Cardiac fibroblast (primary cell): ENCODE results near the gene SC5D.
A peak's percentile ranks its signal among the peaks of the same experiment; 100 is the strongest.

Experiments used
- DNase-seq, 2 donors: peaks; one replicate each; pipeline versions ENCODE4 v3.0.0 to v3.0.0-alpha.2; 2010; ENCODE audit warnings: low read depth in 2 of 2
- H3K4me3 ChIP-seq, 2 donors: replicated peaks in 1 of 2; 1 replicate in 1 of 2; 2 replicates in 1 of 2; pipeline ENCODE4 v1.5.1; 2011; ENCODE audit warnings: low read depth in 2 of 2, low read length in 2 of 2, mild to moderate bottlenecking in 2 of 2, moderate library complexity in 1 of 2
- TF ChIP-seq, protein P1 (sequence below): IDR thresholded peaks from one replicate; pipeline ENCODE4 v1.5.1; 2011; ENCODE audit warnings: low read depth, mild to moderate bottlenecking, low read length, inconsistent platforms

Gene SC5D

DNA sequence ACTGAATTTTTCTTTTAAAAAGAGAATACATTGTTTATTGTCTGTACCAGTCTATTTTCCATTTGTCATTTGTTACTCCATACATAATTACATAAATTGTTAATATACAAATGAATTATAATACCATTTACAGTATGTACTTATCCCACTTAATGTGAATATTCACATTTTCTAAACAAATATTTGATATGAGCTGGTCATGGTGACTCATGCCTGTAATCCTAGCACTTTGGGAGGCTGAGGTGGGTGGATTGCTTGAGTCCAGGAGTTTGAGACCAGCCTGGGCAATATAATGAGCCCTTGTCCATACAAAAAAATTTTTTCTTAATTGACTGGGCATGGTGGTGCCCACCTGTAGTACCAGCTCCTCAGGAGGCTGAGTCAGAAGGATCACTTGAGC lies 6.8 kb downstream of the SC5D start:
- no peak for DNase-seq
- no peak overlapping the region for H3K4me3 ChIP-seq
- TF ChIP-seq, protein P1, sequence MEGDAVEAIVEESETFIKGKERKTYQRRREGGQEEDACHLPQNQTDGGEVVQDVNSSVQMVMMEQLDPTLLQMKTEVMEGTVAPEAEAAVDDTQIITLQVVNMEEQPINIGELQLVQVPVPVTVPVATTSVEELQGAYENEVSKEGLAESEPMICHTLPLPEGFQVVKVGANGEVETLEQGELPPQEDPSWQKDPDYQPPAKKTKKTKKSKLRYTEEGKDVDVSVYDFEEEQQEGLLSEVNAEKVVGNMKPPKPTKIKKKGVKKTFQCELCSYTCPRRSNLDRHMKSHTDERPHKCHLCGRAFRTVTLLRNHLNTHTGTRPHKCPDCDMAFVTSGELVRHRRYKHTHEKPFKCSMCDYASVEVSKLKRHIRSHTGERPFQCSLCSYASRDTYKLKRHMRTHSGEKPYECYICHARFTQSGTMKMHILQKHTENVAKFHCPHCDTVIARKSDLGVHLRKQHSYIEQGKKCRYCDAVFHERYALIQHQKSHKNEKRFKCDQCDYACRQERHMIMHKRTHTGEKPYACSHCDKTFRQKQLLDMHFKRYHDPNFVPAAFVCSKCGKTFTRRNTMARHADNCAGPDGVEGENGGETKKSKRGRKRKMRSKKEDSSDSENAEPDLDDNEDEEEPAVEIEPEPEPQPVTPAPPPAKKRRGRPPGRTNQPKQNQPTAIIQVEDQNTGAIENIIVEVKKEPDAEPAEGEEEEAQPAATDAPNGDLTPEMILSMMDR = no peak

DNA sequence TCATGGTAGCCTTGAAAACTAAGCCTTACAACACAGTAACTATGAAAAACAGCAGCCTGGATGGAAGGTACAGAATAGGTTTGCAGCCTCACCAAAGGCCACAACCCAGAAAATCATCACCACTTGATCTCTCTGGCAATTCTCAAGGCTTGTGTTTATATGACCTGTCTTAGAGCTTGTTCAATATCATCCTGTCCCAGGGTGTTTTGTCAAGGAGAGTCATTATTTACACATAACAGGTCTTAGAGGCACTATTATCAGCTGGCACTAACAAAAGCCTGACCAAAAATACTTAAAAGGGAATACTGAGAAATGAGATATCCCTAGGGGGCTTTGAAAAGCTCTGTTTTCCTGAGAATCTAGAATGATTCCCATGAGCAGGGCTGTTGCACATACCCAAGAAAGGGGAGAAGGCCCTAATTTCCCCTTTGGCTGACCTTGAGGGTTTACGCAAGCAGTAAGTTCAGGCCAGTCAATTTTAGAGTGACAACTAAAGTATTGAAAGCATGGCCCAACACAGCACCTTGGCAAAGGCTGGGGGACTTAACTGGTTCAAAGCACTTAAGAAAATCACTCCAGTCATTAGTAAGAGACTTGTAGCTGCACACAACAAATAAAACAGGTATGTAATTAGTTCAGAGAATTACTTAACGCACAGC lies 7.9 kb downstream of the SC5D start:
- TF ChIP-seq, protein P1 = no peak
- peak in 1 of 2 donors; percentile 42 for DNase-seq
- no peak overlapping the region for H3K4me3 ChIP-seq

DNA sequence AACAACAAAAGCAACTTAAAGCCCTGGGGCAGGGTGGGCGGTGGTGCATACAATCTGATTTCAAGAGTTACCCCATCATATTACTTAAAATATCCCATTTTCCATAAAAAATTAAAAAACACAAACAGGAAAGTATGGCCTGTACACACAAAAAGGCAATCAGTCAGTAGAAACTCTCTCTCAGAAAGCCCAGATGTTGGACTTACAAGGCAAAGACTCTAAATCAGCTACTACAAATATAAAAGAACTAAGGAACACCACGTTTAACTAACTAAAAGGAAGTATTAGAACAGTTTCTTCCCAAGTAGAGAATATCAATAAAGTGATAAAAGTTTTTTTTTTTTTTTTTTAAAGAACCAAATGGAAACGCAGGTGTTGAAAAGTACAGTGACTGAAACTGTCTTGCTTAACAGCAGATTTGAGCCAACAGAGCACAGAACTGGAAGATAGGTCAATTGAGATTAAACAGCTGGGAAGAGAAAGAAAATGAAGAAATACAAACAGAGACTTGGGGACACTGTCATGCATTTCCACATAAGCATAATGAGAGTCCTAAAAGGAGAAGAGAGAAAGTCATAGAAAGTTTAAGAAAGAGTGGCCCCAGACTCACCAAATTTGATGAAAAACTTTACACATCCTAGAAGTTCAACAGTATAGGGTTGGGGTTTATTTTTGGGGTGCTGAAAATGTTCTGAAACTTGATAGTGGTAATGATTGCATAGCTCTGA lies 8.6 kb downstream of the SC5D start:
- TF ChIP-seq, protein P1 = no peak
- no peak overlapping the region for H3K4me3 ChIP-seq
- DNase-seq = peak in 1 of 2 donors; percentile 33

DNA sequence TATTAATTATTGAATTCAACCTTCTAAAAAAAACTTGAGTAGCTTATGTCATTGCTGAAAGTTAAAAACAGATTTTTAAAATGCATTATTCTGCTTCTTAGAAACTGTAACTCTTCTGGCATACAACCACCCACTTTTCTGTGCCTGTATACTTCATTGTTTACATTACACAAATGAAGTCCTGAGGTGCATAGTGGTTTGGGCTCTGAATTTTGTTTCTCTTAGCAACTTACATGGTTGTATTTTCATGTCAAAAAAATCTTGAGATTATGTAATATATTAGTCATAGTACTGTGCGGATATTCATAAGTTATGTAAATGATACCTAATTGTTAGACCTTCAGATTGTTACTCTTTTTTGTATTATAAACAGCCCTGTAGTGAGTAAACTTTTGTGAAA lies 12.2 kb downstream of the SC5D start:
- TF ChIP-seq, protein P1 = no peak
- H3K4me3 ChIP-seq = no peak overlapping the region
- DNase-seq = peak in 1 of 2 donors; percentile 28

DNA sequence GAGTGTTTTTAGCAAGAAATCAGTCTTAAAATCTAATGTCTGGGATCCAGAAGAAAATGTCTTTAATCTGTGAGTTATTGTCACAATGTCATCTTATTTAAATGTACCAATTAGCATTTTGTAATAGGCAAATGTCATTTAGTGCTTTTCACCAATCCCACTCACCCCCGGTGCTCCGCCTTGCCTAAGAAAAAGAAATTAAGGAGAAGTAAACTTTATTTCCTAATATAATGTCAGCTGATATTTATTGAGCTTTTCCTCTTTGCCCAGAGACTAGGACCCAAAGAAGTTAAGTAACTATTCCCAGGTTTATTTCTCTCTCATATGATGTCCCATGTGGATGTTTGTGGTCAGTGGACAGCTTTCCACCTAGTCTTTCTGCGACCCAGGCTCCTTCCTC lies 16.2 kb downstream of the SC5D start:
- DNase-seq = no peak

DNA sequence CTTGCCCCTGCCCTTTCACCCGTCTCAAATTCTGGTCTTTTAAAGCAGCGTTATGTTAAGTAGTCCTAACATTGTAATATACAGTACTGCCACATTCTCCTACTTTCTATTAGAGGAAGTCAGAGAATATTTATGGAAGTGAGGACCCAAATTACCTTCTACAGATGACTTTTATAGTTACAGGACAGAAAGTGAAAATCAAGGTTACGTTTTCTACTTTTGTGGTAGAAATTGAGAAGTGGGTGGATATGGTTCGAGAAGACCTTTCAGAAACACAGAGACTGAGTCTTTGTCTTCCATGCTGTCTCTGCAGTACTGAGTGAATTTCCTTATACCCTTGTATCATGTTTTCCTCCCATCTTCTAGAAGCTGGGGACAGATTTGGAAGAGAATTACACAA lies 17.1 kb downstream of the SC5D start:
- TF ChIP-seq, protein P1 = no peak
- no peak for DNase-seq
- H3K4me3 ChIP-seq = no peak overlapping the region

More for the DNA sequence above, 16.2 kb downstream of the SC5D start:
- TF ChIP-seq, protein P1 = no peak
- H3K4me3 ChIP-seq = no peak overlapping the region
